MG63 (cell line): ENCODE results near the gene FMR1. TPM values are rescaled to one million over a fixed set of nuclear protein-coding genes. Genes with fewer than 3 reads are reported as not detected.

Experiments used
- DNase-seq: peaks from one replicate; pipeline ENCODE4 v3.0.0-alpha.2; 2020
- H3K27me3 ChIP-seq: fragments of 250-450 bp; sonication (Bioruptor Pico); 2 replicates; pipeline ENCODE4 v1.5.1; 2020; ENCODE audit warnings: mild to moderate bottlenecking, moderate library complexity
- H3K36me3 ChIP-seq: fragments of 250-450 bp; sonication (Bioruptor Pico); 2 replicates; pipeline ENCODE4 v1.5.1; 2020; ENCODE audit warnings: mild to moderate bottlenecking, moderate library complexity
- H3K4me3 ChIP-seq: fragments of 250-450 bp; sonication (Bioruptor Pico); 2 replicates; pipeline ENCODE4 v1.5.1; 2020; ENCODE audit warnings: mild to moderate bottlenecking, moderate library complexity
- H3K9me3 ChIP-seq: fragments of 250-450 bp; sonication (Bioruptor Pico); 2 replicates; pipeline ENCODE4 v1.5.1; 2020; ENCODE audit warnings: mild to moderate bottlenecking, moderate library complexity
- total RNA-seq: library from RNA; depleted of rRNA; stranded (reverse); fragments of >200 nt; shearing (Covaris generic); gene quantifications from 2 replicates; pipeline ENCODE4 v1.2.3, GENCODE V29; 2014; ENCODE audit warnings: low replicate concordance; rRNA removed

FMR1 gene
- total RNA-seq, 1 experiment from 2014 or later, result 20.3 TPM

DNA sequence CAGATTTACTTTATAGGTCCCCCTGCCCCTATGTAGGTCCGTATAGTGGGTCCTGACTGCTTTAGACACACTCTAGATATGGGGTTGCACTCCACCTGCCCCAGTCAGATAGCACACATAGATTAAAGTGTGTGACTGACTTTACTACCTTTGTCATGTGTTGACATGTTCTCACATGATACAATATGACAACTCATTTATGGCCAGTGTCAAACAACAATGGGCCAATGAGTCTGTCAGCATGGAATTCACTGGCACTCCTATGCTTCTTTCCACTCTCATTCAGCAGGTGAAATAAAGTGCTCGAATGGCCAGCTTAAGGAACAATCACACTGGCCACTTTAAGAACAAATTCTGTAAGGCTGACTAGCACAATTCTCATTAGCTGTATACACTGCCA is 45.6 kb downstream of the FMR1 start:
- Histone ChIP-seq H3K27me3 (no peaks in the 10 kb centered on the region), H3K4me3 (no peak overlapping the region), H3K36me3 (no peaks in the 10 kb centered on the region), H3K9me3 (no peaks in the 10 kb centered on the region)
- no peak for DNase-seq

DNA sequence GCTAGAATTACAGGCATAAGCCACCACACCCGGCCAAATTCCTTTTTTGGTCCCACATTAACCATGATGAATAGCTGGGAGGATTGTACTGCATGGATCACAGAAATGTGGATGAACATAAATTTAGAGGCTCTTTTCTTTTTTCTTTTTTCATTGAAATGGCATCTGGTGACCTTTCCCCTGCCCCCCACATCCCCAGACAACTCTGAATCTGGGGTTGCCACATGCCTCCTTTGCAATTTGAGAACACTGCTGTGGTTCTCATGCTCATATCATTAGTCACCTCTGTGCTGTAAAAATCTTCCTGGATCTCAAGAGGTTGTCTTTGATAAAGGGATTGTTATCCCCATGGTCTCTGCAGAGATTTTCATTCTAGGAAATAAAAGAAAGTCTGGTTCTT is 46.6 kb downstream of the FMR1 start:
- Histone ChIP-seq H3K4me3 (no peak overlapping the region), H3K27me3 (no peaks in the 10 kb centered on the region), H3K9me3 (no peaks in the 10 kb centered on the region), H3K36me3 (no peaks in the 10 kb centered on the region)
- DNase-seq, result no peak

DNA sequence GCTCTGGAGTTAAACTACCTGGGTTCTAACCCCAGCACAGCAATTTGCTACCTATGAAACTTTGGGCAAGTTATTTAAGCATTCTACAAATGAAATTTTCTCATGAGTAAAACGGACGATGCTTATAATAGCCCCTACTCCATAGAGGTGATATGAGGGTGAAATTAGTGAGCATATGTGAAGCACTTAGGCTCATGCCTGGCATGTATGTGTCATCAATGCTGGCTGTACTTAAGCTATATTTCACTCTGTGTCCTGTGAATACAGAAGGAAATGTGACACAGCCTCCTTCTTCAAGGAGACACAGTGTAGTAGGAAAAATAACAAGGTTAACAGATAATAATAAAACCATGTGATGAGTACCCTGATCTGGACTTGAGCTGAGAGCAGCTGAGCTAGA is 49.0 kb downstream of the FMR1 start:
- Histone ChIP-seq H3K27me3 (no peaks in the 10 kb centered on the region), H3K9me3 (no peaks in the 10 kb centered on the region), H3K36me3 (no peaks in the 10 kb centered on the region), H3K4me3 (no peak overlapping the region)
- no peak for DNase-seq

DNA sequence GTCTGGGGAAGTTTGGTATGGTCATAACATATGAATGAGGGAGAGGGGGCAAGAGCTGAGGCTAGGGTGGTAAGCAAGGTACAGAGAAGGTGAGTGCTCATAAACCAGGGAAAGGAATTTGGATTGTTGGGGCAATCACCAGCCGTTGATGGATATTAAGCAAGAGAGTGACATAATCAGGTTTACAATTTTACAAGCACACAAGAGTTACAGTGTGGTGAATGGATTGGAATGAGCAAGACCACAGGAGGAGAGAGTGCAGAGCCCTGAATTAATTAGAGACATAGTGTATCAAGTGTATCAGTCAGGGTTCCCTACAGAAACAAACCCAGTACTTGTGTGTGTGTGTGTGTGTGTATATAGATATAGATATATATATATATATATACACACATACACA is 50.8 kb downstream of the FMR1 start:
- Histone ChIP-seq H3K36me3 (no peaks in the 10 kb centered on the region), H3K4me3 (no peak overlapping the region), H3K27me3 (no peaks in the 10 kb centered on the region), H3K9me3 (no peaks in the 10 kb centered on the region)
- no peak for DNase-seq

DNA sequence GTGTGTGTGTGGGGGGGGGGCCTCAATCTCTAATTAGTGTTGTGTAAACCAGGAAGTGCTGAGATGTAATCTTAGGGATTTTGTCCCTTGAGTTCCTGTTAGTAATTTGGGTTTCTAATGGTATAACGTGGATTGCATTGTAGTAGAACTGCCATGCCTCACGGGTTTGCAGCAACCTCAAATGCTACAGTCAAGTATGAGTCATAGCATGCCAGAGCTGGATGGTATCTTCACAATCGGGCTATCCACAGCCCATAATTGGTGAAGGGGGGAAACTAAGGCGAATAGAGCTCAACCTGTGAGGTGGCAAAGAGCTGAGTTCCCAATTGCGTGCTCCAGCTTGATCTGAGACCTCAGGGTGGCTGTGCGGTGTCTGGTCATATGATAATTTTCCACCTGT is 67.2 kb downstream of the FMR1 start:
- Histone ChIP-seq H3K27me3 (no peaks in the 10 kb centered on the region), H3K9me3 (no peaks in the 10 kb centered on the region), H3K36me3 (no peaks in the 10 kb centered on the region), H3K4me3 (no peak overlapping the region)
- DNase-seq, result no peak

DNA sequence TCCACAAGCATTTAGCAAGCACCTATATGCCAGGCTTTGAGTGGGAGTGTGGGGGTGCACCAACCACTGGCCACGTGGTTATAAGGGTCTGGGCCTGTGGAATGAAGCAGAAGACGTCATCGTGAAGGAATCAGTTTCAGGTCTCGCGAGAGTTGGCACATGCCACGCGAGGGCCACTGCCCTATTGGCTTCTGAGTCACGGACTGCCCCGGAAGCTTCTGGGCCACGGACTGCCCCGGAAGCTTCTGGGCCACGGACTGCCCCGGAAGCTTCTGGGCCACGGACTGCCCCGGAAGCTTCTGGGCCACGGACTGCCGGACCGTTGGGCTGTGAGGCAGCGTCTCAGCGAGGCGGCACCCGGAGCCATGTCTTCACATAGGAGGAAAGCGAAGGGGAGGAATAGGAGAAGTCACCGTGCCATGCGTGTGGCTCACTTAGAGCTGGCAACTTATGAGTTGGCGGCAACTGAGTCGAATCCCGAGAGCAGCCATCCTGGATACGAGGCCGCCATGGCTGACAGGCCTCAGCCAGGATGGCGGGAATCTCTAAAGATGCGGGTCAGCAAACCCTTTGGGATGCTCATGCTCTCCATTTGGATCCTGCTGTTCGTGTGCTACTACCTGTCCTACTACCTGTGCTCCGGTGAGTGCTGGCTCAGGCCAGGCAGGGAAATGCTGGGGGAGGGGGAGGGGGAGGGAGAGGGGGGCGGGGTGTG is 69.5 kb downstream of the FMR1 start, which contains the start of gene FMR1NB:
Gene FMR1NB (plus strand): TSS at position 300 of the 715 bp plus-strand sequence. CDS start 66 bp downstream, at position 366.
- Histone ChIP-seq H3K9me3 (no peaks in the 10 kb centered on the region), H3K27me3 (no peaks in the 10 kb centered on the region), H3K36me3 (no peaks in the 10 kb centered on the region), H3K4me3 (no peak within 1 kb of the TSS)
- DNase-seq, result no peak

Other genes with a start within 250 kb of the FMR1 start
- gene FMR1NB, start 69.4 kb downstream of the FMR1 start, total RNA-seq, result not detected in 2 replicates